NT2/D1 (cell line): ENCODE data around the gene TSSK3.

Source experiments
- SUZ12 ChIP-seq: IDR thresholded peaks from 2 replicates; pipeline ENCODE4 v1.6.1; 2011; ENCODE audit not compliant: insufficient read length, insufficient read depth; ENCODE audit errors: extremely low read depth
- YY1 ChIP-seq: IDR thresholded peaks from 2 replicates; pipeline ENCODE4 v1.6.1; 2011; ENCODE audit not compliant: insufficient read length, insufficient read depth

DNA sequence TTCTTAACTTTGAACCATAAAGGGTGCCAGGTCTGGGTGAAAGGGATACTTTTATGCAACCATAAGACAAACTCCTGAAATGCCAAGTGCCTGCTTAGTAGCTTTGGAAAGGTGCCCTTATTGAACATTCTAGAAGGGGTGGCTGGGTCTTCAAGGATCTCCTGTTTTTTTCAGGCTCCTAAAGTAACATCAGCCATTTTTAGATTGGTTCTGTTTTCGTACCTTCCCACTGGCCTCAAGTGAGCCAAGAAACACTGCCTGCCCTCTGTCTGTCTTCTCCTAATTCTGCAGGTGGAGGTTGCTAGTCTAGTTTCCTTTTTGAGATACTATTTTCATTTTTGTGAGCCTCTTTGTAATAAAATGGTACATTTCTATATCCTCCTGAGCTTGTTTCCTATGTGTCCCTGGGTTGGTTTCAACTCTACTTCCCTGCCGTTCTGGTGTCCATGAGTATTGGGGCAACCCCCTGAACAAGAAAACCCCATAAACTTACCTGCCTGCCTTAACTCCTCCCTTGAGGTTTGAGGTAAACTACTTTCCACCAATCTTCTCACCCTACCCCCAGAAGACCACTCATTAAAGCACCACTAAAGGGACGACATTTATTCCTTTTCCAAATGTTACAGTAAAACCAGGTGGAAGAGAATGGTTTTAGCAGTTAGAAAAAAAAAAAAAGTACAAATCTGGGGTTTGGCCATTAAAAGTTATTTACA, 28.9 kb upstream of the TSSK3 start:
- TF ChIP-seq YY1: no peak
- TF ChIP-seq SUZ12: no peak
